GM21717 (cell line): ENCODE results near the gene IMMP2L.

ENCODE experiments used
- ATAC-seq: cut with Tn5 transposase; IDR thresholded peaks from one replicate; pipeline ENCODE4 v1.9.1; 2021; ENCODE audit warnings: mild to moderate bottlenecking, moderate library complexity; ENCODE audit not compliant: unreplicated experiment

Gene IMMP2L

DNA sequence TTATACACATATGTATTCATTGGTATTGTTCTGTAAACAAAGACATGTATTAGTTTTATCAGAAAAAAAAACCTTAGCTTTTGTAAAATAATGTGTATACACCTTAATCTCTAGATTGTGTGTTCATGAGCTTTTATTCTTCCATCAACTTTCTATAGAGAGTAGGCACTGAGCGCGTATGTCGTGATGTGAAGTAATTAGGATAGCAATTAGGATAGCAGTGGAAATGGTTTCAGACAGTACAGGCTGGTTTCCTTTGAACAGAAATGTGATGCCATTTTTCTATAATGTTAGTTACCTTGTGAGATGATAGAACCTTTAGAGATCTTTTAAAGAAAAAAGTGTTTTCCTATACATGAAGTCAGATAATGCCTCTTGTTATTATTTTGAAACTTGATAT, 709.0 kb downstream of the IMMP2L start:
- ATAC-seq = no peak

DNA sequence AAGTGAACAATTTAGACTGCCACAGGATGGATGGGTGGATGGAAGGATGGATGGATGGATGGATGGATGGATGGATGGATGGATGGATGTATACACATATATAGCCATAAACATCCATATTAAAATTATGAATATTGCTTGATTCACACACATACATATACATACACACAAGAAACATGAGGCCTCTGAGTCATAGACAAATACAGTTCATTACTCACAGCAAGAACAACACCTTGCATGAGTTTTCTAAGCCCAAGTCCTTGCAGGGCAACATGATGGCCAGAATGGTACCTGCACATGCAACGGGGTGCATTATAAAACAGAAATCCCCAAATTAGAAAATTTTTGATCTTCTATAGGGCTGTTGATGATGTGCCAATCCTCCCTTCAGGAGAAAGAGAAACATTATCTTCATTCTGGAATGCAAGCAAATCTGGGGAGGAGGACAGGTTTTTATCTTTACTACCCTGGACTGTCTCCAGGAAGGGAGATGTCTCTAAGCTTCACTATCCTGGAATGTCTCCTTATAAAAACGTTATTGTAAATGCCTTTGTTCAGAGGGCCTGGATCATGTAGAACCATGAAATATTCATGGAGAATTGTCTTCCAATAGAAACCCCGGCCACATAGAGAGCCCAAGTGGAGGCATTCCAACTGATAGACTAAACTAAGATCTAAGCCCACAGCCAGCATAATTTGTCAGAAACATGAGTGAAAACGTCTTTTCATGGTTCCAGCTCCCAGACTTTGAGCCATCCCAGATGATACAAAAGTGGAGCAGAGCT, 709.9 kb downstream of the IMMP2L start:
- ATAC-seq = no peak

DNA sequence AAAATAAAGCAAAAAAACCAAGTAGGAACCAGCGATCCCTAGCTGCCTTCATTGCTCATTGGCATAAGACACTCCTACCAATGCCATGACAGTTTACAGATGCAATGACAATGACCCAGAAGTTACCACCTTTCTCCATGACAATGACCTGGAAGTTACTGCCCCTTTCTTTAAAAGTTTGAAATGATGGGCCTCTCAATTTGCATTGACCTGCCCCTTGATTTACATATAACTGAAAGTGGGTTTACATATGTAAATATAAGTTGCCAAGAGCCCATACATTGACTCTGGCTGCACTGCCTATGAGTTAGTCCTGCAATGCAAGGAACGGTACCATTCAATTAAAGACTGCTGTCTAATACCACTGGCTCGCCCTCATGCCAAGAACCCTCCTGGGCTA, 712.1 kb downstream of the IMMP2L start:
- no peak for ATAC-seq

- ATAC-seq = no peak
These were observed 719.5 kb downstream of the IMMP2L start for GRCh38 chr7:110842796-110843195.

- no peak for ATAC-seq
These were observed 720.3 kb downstream of the IMMP2L start for GRCh38 chr7:110841840-110842545.

DNA sequence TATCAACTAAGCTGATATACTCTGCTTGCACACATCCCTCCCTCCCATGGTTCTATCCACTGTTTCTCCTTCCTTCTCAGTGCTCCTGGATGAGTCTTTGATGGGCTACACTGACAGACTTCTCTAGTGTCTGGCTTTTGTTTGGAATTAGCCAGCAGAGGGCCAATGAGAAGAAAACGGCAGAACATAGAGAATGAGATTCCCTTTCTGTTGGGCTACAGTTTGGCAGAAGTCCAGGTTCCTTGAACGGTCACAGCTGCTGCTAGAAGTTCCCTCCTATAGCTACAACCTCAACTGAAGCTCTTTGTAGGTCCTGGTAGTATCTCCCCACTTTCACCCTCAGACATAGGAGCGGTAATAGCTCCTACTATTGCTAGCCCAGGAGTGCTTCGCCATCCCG, 722.4 kb downstream of the IMMP2L start:
- ATAC-seq = no peak

- no peak for ATAC-seq
These were observed 726.4 kb downstream of the IMMP2L start for GRCh38 chr7:110835849-110836248.

- ATAC-seq = no peak
These were observed 727.1 kb downstream of the IMMP2L start for GRCh38 chr7:110835218-110835617.

- ATAC-seq = no peak
These were observed 730.9 kb downstream of the IMMP2L start for GRCh38 chr7:110831419-110831818.

GRCh38 chr7:110830778-110831177, 731.5 kb downstream of the IMMP2L start:
- no peak for ATAC-seq

DNA sequence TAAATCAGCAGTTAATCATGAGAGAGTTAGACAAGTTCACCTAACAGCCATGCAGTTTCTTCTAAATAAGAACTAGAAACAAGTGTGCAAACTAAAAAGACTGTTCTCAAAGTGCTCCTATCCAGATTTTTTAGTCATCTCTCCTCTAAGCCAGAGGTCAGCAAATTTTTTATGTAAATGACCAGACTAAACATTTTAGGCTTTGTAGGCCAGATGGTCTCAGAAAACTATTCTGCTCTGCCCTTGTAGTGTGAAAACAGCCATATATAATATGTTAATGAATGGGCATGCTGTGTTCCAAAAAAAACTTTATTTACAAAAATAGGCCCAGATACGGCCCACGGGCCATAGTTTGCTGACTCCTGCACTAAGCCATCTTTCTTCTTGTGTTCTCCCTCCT, 734.4 kb downstream of the IMMP2L start:
- ATAC-seq = no peak

DNA sequence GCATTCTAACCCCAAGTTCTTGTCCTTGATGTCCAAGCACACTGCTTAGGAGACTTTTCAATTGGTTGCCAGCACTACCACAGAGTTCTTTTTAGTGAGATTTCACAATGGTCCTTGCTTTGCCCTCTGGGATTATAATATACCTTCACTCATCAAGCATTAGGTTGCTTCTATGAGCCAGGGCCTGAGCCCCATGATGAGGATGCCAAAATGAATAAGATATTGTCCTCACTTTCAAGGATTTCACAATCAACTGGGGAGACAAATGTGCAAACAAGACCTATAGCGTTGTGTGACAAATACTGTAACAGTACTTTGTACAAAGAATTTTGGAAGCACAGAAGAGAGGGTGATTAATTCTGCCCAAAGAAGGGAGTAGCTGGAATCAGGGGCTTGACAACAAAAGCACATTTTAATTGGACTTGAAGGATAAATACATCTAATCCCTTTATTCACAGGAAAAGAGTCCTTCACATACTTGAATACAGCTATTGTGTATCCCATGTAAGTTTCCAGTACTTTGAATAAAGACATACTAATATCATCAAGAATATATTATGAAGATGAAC, 734.9 kb downstream of the IMMP2L start:
- ATAC-seq = no peak

DNA sequence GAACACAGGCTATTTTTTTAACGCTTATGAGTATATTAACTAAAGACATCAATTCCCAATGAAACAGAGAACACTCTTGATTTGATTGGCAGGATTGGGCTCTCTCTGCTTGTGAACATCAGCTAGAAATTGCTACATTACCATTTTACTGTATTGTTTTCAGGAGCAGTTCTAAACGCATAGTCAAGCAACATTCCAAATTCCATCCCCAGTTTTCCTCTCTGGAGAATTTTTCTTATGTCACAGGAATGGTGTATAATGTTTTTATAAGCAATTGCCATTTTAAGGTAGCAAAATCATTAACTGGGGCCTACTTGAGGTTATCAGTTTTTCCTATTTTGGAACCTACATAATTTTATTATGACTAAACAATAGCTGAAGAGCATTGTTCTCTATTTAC, 748.3 kb downstream of the IMMP2L start:
- no peak for ATAC-seq

DNA sequence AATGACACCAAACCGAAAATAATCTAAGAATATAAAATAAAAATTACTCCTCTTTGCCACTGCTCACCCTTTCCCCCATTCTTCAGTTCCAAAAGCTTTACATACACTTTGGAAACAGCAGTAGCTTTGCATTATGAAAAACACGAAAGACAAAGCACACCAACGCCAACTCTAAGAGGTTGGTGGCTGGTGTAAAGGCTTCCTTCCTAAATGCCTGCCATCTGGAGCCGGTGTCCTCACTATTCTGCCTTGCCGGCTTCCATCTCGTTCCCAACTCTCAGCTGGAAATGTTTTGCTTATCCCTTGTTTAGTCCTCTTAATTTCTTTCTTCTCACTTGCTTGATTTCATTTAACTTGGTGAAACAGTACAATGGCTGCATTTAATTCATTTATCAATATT, 752.5 kb downstream of the IMMP2L start:
- no peak for ATAC-seq

- no peak for ATAC-seq
These were observed 753.9 kb downstream of the IMMP2L start for GRCh38 chr7:110808361-110808760.

DNA sequence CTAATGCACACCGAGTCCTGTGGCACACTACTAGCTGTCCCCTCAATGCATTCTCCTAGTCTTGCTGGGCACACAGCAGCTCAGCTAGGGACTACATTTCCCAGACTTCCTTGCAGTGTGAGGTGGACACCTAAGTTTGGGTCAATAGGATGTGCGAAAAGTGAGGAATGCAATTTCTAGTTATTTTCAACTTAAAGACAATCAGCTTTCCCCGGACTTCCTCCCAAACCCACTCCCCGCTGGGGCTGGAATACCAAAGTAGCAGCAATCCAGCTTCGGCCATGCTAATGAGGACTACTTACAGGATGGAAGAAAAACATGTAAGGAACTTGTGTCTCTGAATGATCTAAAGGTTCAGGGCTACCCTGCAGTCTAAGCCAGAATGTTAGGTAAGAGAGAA, 757.8 kb downstream of the IMMP2L start:
- ATAC-seq = no peak

- no peak for ATAC-seq
These were observed 758.6 kb downstream of the IMMP2L start for GRCh38 chr7:110803602-110804143.

DNA sequence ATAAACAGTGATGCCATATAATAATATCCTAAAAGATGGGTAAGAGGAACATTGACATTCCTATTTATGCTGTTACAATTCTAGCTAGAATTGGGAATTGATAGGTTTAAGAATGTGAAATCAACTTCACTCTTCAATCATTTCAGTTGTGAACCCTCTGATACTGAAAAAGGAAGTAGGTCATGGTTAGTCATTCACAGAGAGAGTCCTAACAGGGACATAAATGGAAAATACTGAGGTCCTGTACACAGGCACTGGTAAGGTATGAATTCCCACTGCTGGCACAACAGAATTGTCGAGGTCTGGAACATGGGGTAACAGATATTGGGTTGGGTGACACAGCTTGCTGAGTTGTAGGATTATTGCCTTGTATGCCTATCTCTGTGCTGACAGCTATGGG, 760.8 kb downstream of the IMMP2L start:
- ATAC-seq = peak; percentile 86

GRCh38 chr7:110800984-110801383, 761.3 kb downstream of the IMMP2L start:
- no peak for ATAC-seq

DNA sequence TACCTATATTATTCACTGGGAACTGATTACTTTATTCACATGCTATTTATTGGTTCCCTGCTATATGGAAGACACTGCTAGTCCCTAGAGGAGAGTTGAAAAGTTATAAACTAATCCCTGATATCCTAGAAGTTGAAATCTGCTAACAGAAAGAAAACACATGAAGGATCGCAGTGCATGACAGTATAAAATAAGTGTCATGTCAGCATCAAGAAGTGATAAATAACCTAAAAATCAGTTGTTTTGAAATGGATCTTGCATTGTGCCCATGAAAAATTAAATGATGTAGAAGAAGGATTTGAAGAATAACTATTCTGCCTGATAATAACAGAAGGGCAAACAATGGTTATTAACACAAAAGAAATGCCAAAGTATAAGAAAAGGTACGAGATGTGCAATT, 764.6 kb downstream of the IMMP2L start:
- no peak for ATAC-seq

DNA sequence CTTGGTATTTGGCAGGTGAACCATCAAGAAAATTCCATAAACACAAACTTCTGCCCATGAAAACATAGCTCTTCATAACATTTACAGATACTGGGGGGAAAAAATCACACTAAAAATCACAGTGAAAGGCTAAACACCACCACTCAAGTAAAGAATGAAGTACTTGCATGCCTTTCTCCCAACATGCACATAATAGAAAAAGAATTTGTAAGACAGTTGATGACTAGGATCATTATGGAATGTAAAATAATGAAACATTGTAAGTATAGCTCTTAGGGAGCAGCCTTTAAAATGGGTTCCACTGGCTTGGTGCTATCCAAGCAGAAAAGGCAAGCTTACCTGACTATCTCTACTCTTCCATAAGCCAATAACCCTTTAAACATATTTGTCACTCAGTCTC, 771.3 kb downstream of the IMMP2L start:
- ATAC-seq = no peak
